ENCODE results near the gene ENTPD2. TPM values are rescaled to one million over a fixed set of nuclear protein-coding genes. Genes with fewer than 3 reads are reported as not detected.

The ENTPD2 gene
- total and polyA plus RNA-seq, 10 of the 15 experiments (the other 5 are each of a cell fraction or from before 2014, with no cell fraction given), result 0.15 to 1.8 (median 0.65) TPM; not detected in 2

DNA sequence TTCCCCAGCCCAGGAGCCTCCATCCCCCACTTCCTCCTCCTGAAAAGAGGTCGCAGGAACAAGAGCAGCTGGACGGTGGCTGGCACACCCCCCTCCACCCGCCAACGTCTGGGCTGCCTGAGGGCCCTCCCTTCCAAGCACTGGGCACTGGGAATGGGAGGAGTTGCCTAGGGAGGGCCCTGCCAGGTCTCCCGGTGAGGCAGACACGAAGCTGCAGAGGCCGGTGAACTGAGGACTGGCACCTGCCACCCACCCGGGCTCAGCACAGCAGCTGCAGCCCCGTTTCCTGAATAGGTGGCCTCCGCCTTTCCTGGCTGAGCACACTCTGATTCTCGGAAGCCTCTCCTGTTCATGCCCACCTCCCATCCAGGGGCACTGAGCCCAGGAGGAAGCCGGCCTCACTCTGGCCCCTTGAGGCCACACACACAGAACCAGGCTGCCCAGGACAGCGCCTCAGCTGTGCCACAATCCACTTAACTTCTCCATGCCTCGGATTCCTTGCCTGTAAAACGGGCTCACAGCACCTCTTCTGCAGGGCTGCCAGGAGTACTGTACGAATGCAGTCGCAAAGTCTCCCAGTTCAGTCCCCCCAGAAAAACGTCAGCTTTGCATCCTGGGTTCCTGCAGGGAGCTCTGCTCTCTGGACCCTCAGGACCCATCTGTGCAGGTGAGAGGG lies 9.2 kb downstream of the ENTPD2 start (continued):
- TF ChIP-seq NR2F1 (conservative IDR thresholded peaks at IDR 0.05) (no peak), ASH2L (IDR thresholded peaks at IDR 0.05; ENCODE audit: borderline replicate concordance, low read depth) (no peak), BMI1 (IDR thresholded peaks at IDR 0.05; ENCODE audit: borderline replicate concordance) (no peak)
- TF ChIP-seq, protein P1, sequence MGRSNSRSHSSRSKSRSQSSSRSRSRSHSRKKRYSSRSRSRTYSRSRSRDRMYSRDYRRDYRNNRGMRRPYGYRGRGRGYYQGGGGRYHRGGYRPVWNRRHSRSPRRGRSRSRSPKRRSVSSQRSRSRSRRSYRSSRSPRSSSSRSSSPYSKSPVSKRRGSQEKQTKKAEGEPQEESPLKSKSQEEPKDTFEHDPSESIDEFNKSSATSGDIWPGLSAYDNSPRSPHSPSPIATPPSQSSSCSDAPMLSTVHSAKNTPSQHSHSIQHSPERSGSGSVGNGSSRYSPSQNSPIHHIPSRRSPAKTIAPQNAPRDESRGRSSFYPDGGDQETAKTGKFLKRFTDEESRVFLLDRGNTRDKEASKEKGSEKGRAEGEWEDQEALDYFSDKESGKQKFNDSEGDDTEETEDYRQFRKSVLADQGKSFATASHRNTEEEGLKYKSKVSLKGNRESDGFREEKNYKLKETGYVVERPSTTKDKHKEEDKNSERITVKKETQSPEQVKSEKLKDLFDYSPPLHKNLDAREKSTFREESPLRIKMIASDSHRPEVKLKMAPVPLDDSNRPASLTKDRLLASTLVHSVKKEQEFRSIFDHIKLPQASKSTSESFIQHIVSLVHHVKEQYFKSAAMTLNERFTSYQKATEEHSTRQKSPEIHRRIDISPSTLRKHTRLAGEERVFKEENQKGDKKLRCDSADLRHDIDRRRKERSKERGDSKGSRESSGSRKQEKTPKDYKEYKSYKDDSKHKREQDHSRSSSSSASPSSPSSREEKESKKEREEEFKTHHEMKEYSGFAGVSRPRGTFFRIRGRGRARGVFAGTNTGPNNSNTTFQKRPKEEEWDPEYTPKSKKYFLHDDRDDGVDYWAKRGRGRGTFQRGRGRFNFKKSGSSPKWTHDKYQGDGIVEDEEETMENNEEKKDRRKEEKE (IDR thresholded peaks at IDR 0.05), result no peak

DNA sequence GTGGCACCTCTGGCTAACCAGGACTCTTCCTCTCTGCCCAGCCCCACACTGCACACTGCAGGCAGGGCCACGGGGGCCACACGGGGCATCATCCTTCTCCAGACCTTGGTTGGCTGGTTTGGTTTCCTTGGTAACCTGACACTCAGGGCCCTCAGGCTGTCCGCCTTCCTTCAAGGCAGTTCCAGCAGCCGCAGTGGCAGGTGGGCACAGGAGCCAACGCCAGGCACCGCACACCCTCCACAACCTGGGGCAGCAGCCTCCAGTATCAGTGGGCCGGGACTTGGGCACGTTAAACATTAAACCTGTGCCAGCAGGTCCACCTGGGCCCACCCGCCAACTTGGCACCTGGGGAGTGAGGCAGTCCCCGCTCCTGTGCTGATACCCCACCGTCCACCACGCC lies 9.8 kb downstream of the ENTPD2 start:
- TF ChIP-seq MEF2A (IDR thresholded peaks at IDR 0.05; ENCODE audit: insufficient read depth, low read depth, low read length) (no peak), SREBF2 (IDR thresholded peaks at IDR 0.05; ENCODE audit: low read length) (no peak), BRCA1 (IDR thresholded peaks at IDR 0.05; ENCODE audit: low read depth, low read length) (no peak), ZNF217 (IDR thresholded peaks at IDR 0.05) (no peak), CBX5 (IDR thresholded peaks at IDR 0.05; ENCODE audit: low read depth) (no peak), ZZZ3 (IDR thresholded peaks at IDR 0.05; ENCODE audit: control insufficient read depth, insufficient read length, low read depth) (no peak), CEBPB (IDR thresholded peaks at IDR 0.05; ENCODE audit: borderline replicate concordance in 1 of 2, low read depth in 2 of 2, low read length in 2 of 2) (no peak), GATAD2B (conservative IDR thresholded peaks at IDR 0.05; ENCODE audit: low read depth) (no peak), HDGF (IDR thresholded peaks at IDR 0.05) (no peak)
- TF ChIP-seq, protein P1 (IDR thresholded peaks at IDR 0.05), result no peak
- Histone ChIP-seq H3K79me2 (ENCODE audit: control insufficient read depth, insufficient read depth, low read length) (no peaks in the 10 kb centered on the region), H3K36me3 (ENCODE audit: control insufficient read depth in 2 of 2, insufficient read depth in 2 of 2, low read length in 1 of 2) (no peaks in the 10 kb centered on the region), H3K4me2 (ENCODE audit: control insufficient read depth, insufficient read depth) (no peak overlapping the region), H3K4me3 (no peak overlapping the region), H3K27me3 (replicated peaks in 1 of 2; ENCODE audit: control insufficient read depth in 2 of 2, insufficient read depth in 2 of 2, low read length in 1 of 2) (peaks cover 9 to 13% of the 10 kb centered on the region in 2 experiments; a peak in 3 of 4 replicates), H3K4me1 (ENCODE audit: control insufficient read depth, insufficient read depth, low read length) (no peaks in the 10 kb centered on the region), H3K9ac (ENCODE audit: control insufficient read depth, insufficient read depth, low read length) (no peak overlapping the region), H3K9me3 (replicated peaks; ENCODE audit: control insufficient read depth, insufficient read depth, low read length) (no peaks in the 10 kb centered on the region), H2AFZ (ENCODE audit: control insufficient read depth, low read depth, low read length) (no peak overlapping the region), H3K27ac (ENCODE audit: control insufficient read depth, insufficient read depth) (no peak overlapping the region), H4K20me1 (ENCODE audit: control insufficient read depth, insufficient read depth) (no peaks in the 10 kb centered on the region)
- WGBS (ENCODE audit: insufficient coverage, insufficient replicate concordance, low lambda C conversion rate, missing lambda C conversion rate), result 63% methylated on average over 12 of the region's 12 CpGs
- in situ Hi-C loops (cut with MboI), result no loop called here
- DNase-seq (ENCODE audit: low read depth, low spot score) (no peak), FAIRE-seq (no peak), ATAC-seq (no peak)
- intact Hi-C loops (cut with micrococcal nuclease; ENCODE audit: unreplicated experiment), result loop anchor here (10.0 kb wide), 1 partner anchor 181 kb away; the partner anchor contains the start of genes CYSRT1, RNF208 and RNF224
- ChIA-PET SMC1A (ENCODE audit: uncharacterized antibody, unreplicated experiment) (no interaction called here), CTCF (interaction anchor here (1.4 to 1.6 kb wide), 2 partner anchors 9 to 20 kb away, joined by 4 to 9 read pairs; no protein-coding TSS in a partner anchor), RAD21 (ENCODE audit: unreplicated experiment) (no interaction called here), POLR2A (no interaction called here)
- no TSS peak for BruUV-seq (replicated peaks)
